Activated B cell treated with CpG ODN at 0.5 μM for 24 hours (primary cell): ENCODE results near the gene NMT1. TPM values are rescaled to one million over a fixed set of nuclear protein-coding genes. Genes with fewer than 3 reads are reported as not detected.
A peak's percentile ranks its signal among the peaks of the same experiment; 100 is the strongest.

Experiments
- ATAC-seq: fragments of 200-7000 bp; cut with Tn5 transposase; one replicate; pipeline ENCODE4 v1.10.0; 2021; ENCODE audit warnings: low read depth, mild to moderate bottlenecking, moderate library complexity
- CTCF ChIA-PET: fragments of 350-600 bp; sonication (Branson Sonifier 250); formaldehyde crosslinking; loops from one replicate; lab custom pipeline; 2021; ENCODE audit warnings: antibody characterized with exemption; lab: Charles Lee
- POLR2A ChIA-PET: fragments of 350-600 bp; sonication (Branson Sonifier 250); formaldehyde crosslinking; loops from one replicate; lab custom pipeline; 2021; ENCODE audit warnings: antibody characterized with exemption; lab: Charles Lee
- DNase-seq: peaks from one replicate; pipeline ENCODE4 v3.0.0; 2022
- H3K27ac Mint-ChIP-seq: one replicate; pipeline ENCODE4 v1.8.0; 2020; ENCODE audit warnings: mixed read lengths
- H3K27me3 Mint-ChIP-seq: one replicate; pipeline ENCODE4 v1.8.0; 2021; ENCODE audit warnings: mixed read lengths
- H3K36me3 Mint-ChIP-seq: one replicate; pipeline ENCODE4 v1.8.0; 2021; ENCODE audit warnings: low read depth, mixed read lengths
- H3K4me1 Mint-ChIP-seq: one replicate; pipeline ENCODE4 v1.8.0; 2021; ENCODE audit warnings: mixed read lengths
- H3K4me3 Mint-ChIP-seq: one replicate; pipeline ENCODE4 v1.8.0; 2020; ENCODE audit warnings: mild to moderate bottlenecking, mixed read lengths
- H3K9me3 Mint-ChIP-seq: one replicate; pipeline ENCODE4 v1.8.0; 2020; ENCODE audit warnings: mixed read lengths
- CTCF ChIP-seq: fragments of 200-600 bp; IDR thresholded peaks from one replicate; pipeline ENCODE4 v1.8.0; 2022; ENCODE audit warnings: antibody characterized with exemption, mild to moderate bottlenecking
- intact Hi-C: fragments of 100-400 bp; cut with micrococcal nuclease; formaldehyde crosslinking; loops from one replicate; pipeline ENCODE4 v1.15.1; 2024
- total RNA-seq: library from RNA; stranded (reverse); gene quantifications from 2 replicates; pipeline ENCODE4 v1.2.3, GENCODE V29; 2022

NMT1 gene
- total RNA-seq, 1 donor from 2014 or later: 154 TPM

- ChIA-PET POLR2A (interaction anchor here (0.6 to 2.8 kb wide), 3 partner anchors 8 to 107 kb away, joined by 7 to 36 read pairs (median 8); partner anchors contain the start of genes ACBD4 and HEXIM2), CTCF (interaction anchor here (1.1 to 1.4 kb wide), 2 partner anchors 8 to 54 kb away, joined by 3 to 12 read pairs; partner anchors contain the start of gene ACBD4)
- intact Hi-C loops: no loop called here
- no peaks in the 10 kb centered on the region for H3K27me3 Mint-ChIP-seq
- no peak for TF ChIP-seq CTCF
- peak; percentile 61 for DNase-seq
- H3K4me3 Mint-ChIP-seq: peak overlapping the region; percentile 86
- H3K4me1 Mint-ChIP-seq: peaks cover 36% of the 10 kb centered on the region
- peak; percentile 9 for ATAC-seq
- H3K27ac Mint-ChIP-seq: peak overlapping the region; percentile 86
- peaks cover 15% of the 10 kb centered on the region for H3K36me3 Mint-ChIP-seq
- H3K9me3 Mint-ChIP-seq: no peaks in the 10 kb centered on the region
Observed at GRCh38 chr17:45143767-45144198, 82.7 kb downstream of the NMT1 start.

- Mint-ChIP-seq H3K27ac (peak overlapping the region; percentile 86), H3K27me3 (no peaks in the 10 kb centered on the region), H3K9me3 (no peaks in the 10 kb centered on the region), H3K4me3 (peak overlapping the region; percentile 86), H3K4me1 (peaks cover 40% of the 10 kb centered on the region), H3K36me3 (peaks cover 17% of the 10 kb centered on the region)
- intact Hi-C loops: no loop called here
- ChIA-PET POLR2A (interaction anchor here (0.7 to 2.8 kb wide), 3 partner anchors 9 to 26 kb away, joined by 4 to 36 read pairs (median 7); partner anchors contain the start of genes ACBD4 and HEXIM2), CTCF (interaction anchor here (1.1 to 1.4 kb wide), 2 partner anchors 9 to 53 kb away, joined by 3 to 12 read pairs; partner anchors contain the start of gene ACBD4)
- DNase-seq (peak; percentile 42), ATAC-seq (no peak)
- TF ChIP-seq CTCF: no peak
Observed at GRCh38 chr17:45144199-45145034, 83.3 kb downstream of the NMT1 start.

- Mint-ChIP-seq H3K4me1 (peaks cover 46% of the 10 kb centered on the region), H3K9me3 (no peaks in the 10 kb centered on the region), H3K4me3 (peak overlapping the region; percentile 68), H3K27ac (peak overlapping the region; percentile 41), H3K36me3 (peaks cover 22% of the 10 kb centered on the region), H3K27me3 (no peaks in the 10 kb centered on the region)
- ChIA-PET POLR2A (interaction anchor here (0.7 to 8.7 kb wide), 3 partner anchors 8 to 25 kb away, joined by 4 to 200 read pairs (median 36); partner anchors contain the start of genes ACBD4, HEXIM2 and PLCD3), CTCF (interaction anchor here (1.4 to 1.7 kb wide), 2 partner anchors 10 kb away, joined by 12 to 15 read pairs; partner anchors contain the start of gene ACBD4)
- TF ChIP-seq CTCF: no peak
- DNase-seq (no peak), ATAC-seq (no peak)
- intact Hi-C loops: no loop called here
Observed at GRCh38 chr17:45145035-45145389, 83.9 kb downstream of the NMT1 start.

- intact Hi-C loops: no loop called here
- H3K4me1 Mint-ChIP-seq: peaks cover 57% of the 10 kb centered on the region
Observed at GRCh38 chr17:45146166-45146565, 85.0 kb downstream of the NMT1 start.

More at GRCh38 chr17:45146166-45146565, 85.0 kb downstream of the NMT1 start:
- Mint-ChIP-seq H3K27me3 (no peaks in the 10 kb centered on the region), H3K27ac (peak overlapping the region; percentile 59), H3K36me3 (peaks cover 18% of the 10 kb centered on the region), H3K4me3 (peak overlapping the region; percentile 96), H3K9me3 (no peaks in the 10 kb centered on the region)
- no peak for TF ChIP-seq CTCF
- ATAC-seq: no peak
- no peak for DNase-seq
- ChIA-PET POLR2A (interaction anchor here (0.6 to 8.7 kb wide), 5 partner anchors 9 to 271 kb away, joined by 3 to 703 read pairs (median 46); partner anchors contain the start of genes ACBD4, HEXIM2 and PLCD3), CTCF (interaction anchor here (1.7 kb wide), 1 partner anchor 11 kb away, joined by 15 read pairs; the partner anchor contains the start of gene ACBD4)
